K562 (cell line): ENCODE measurements around the gene ALOXE3. TPM values are rescaled to one million over a fixed set of nuclear protein-coding genes. Genes with fewer than 3 reads are reported as not detected.

Experiments used
- ATAC-seq: fragments of 200-7000 bp; cut with Tn5 transposase; 3 replicates; pipeline ENCODE4 v1.9.1; 2020; ENCODE audit warnings: moderate library complexity
- BruUV-seq: library from RNA; stranded (reverse); fragments of 400-500 nt; replicated peaks from 2 replicates; lab custom pipeline; 2021; lab: Mats Ljungman, UMichigan
- CTCF ChIA-PET: fragments of 300-600 bp; formaldehyde crosslinking; extraction: SDS; loops from one replicate; lab custom pipeline; 2021; ENCODE audit warnings: low intra/inter-chr PET ratio; lab: Yijun Ruan, JAX
- POLR2A ChIA-PET: fragments of 300-600, 350-650 bp; sonication (Branson Sonifier 250); formaldehyde crosslinking; extraction: SDS; loops from one replicate; lab custom pipeline; 2021; ENCODE audit warnings: antibody characterized with exemption, inconsistent platforms; lab: Yijun Ruan, JAX
- DNase-seq, 4 experiments: peaks; one replicate each; pipeline versions ENCODE4 v3.0.0 to v3.0.0-alpha.2; 2011 to 2018; ENCODE audit warnings: low spot score in 3 of 4, mixed read lengths in 3 of 4; ENCODE audit errors: extremely low read depth in 1 of 4
- FAIRE-seq: peaks from 2 replicates; lab custom pipeline; 2011; peaks lifted over from hg19 to GRCh38; lab: Jason Lieb, UNC
- H2AFZ ChIP-seq: 2 replicates; pipeline ENCODE4 v1.6.0; 2011; ENCODE audit warnings: low read depth, low read length, control low read depth, inconsistent platforms
- H3K27ac ChIP-seq: fragments of 200-600 bp; 3 replicates; pipeline ENCODE4 v1.8.0; 2011; ENCODE audit warnings: low read depth, mild to moderate bottlenecking, control low read depth, inconsistent platforms, low read length, moderate library complexity, mixed read lengths; ENCODE audit errors: extremely low read depth
- H3K27me3 ChIP-seq, 2 experiments: fragments of 300-600 bp in 1 of 2; 2 replicates in 1 of 2; 3 replicates in 1 of 2; pipeline versions ENCODE4 v1.6.0 to v1.8.0; 2011; ENCODE audit warnings: inconsistent platforms in 2 of 2, low read length in 2 of 2, mild to moderate bottlenecking in 1 of 2, mixed read lengths in 1 of 2, moderate library complexity in 1 of 2; ENCODE audit not compliant: control insufficient read depth in 2 of 2, insufficient read depth in 2 of 2
- H3K36me3 ChIP-seq: fragments of 300-600 bp; 3 replicates; pipeline ENCODE4 v1.8.0; 2011; ENCODE audit warnings: mild to moderate bottlenecking, low read length, inconsistent platforms; ENCODE audit not compliant: control insufficient read depth, insufficient read depth
- H3K4me1 ChIP-seq, 2 experiments: fragments of 200-600 bp in 1 of 2; replicated peaks in 1 of 2; 2 replicates in 1 of 2; 3 replicates in 1 of 2; pipeline versions ENCODE4 v1.5.1 to v1.8.0; 2011; ENCODE audit warnings: inconsistent platforms in 2 of 2, low read length in 2 of 2, mild to moderate bottlenecking in 1 of 2, mixed read lengths in 1 of 2, moderate library complexity in 1 of 2; ENCODE audit not compliant: control insufficient read depth in 2 of 2, insufficient read depth in 2 of 2
- H3K4me2 ChIP-seq: 2 replicates; pipeline ENCODE4 v1.6.1; 2011; ENCODE audit warnings: low read length, control low read depth, inconsistent platforms, mixed read lengths; ENCODE audit not compliant: insufficient read depth
- H3K4me3 ChIP-seq: fragments of 200-600 bp; sonication (generic), shearing (Covaris generic); 2 replicates; pipeline ENCODE4 v1.5.1; 2016; ENCODE audit warnings: control low read depth, inconsistent platforms
- H3K79me2 ChIP-seq: fragments of 200-600 bp; 3 replicates; pipeline ENCODE4 v1.8.0; 2011; ENCODE audit warnings: low read length, inconsistent platforms; ENCODE audit not compliant: control insufficient read depth, insufficient read depth
- H3K9ac ChIP-seq, 2 experiments: 2 replicates each; pipeline versions ENCODE4 v1.6.0 to v1.6.1; 2011; ENCODE audit warnings: low read depth in 2 of 2, low read length in 2 of 2, control low read depth in 1 of 2, inconsistent platforms in 1 of 2, mild to moderate bottlenecking in 1 of 2, mixed read lengths in 1 of 2; ENCODE audit not compliant: insufficient read depth in 1 of 2
- H3K9me1 ChIP-seq: one replicate; pipeline ENCODE4 v1.6.0; 2011; ENCODE audit warnings: inconsistent platforms, mild to moderate bottlenecking, low read length, moderate library complexity; ENCODE audit not compliant: control insufficient read depth, insufficient read depth
- H3K9me3 ChIP-seq: replicated peaks from 2 replicates; pipeline ENCODE4 v1.5.1; 2011; ENCODE audit warnings: low read depth, low read length, inconsistent platforms; ENCODE audit not compliant: control insufficient read depth, insufficient read depth
- H4K20me1 ChIP-seq: replicated peaks from 2 replicates; pipeline ENCODE4 v1.6.1; 2011; ENCODE audit warnings: low read length, inconsistent platforms, mixed read lengths; ENCODE audit not compliant: control insufficient read depth, insufficient read depth
- CHD4 ChIP-seq: fragments of 200-600 bp; sonication (generic); IDR thresholded peaks from 3 replicates; pipeline ENCODE4 v1.6.1; 2012; ENCODE audit warnings: low read depth, mild to moderate bottlenecking, mixed read lengths, low read length, inconsistent platforms; ENCODE audit not compliant: insufficient read depth, insufficient replicate concordance, poor library complexity, severe bottlenecking
- CREB1 ChIP-seq, 2 experiments: sonication (generic) in 1 of 2; formaldehyde crosslinking in 1 of 2; IDR thresholded peaks; 2 replicates each; pipeline versions ENCODE4 v1.6.1 to v1.8.0; 2012 to 2022; ENCODE audit warnings: inconsistent platforms in 1 of 2, mild to moderate bottlenecking in 1 of 2, missing genetic modification reagents in 1 of 2, moderate library complexity in 1 of 2
- E2F4 ChIP-seq: sonication (generic); formaldehyde crosslinking; IDR thresholded peaks from 2 replicates; pipeline ENCODE4 v1.8.0; 2022; ENCODE audit warnings: mild to moderate bottlenecking, low read depth, missing genetic modification reagents
- GABPB2 ChIP-seq: fragments of 250-450 bp; sonication (Bioruptor Pico); conservative IDR thresholded peaks from 2 replicates; pipeline ENCODE4 v1.5.1; 2021; ENCODE audit warnings: mild to moderate bottlenecking
- ILF3 ChIP-seq: fragments of 450-650 bp; IDR thresholded peaks from 2 replicates; pipeline ENCODE4 v1.6.1; 2018; ENCODE audit warnings: antibody characterized with exemption, mild to moderate bottlenecking, moderate library complexity, borderline replicate concordance
- KDM5B ChIP-seq: fragments of 200-600 bp; sonication (generic); IDR thresholded peaks from 2 replicates; pipeline ENCODE4 v1.6.1; 2012; ENCODE audit warnings: low read depth, mild to moderate bottlenecking, moderate library complexity, low read length, control low read depth, inconsistent platforms; ENCODE audit not compliant: insufficient replicate concordance
- LARP7 ChIP-seq: fragments of 450-650 bp; IDR thresholded peaks from 2 replicates; pipeline ENCODE4 v1.6.1; 2016
- MAFK ChIP-seq: IDR thresholded peaks from 2 replicates; pipeline ENCODE4 v1.6.1; 2011; ENCODE audit warnings: low read length, improper control_type of control experiment
- SLC30A9 ChIP-seq: fragments of 250-450 bp; sonication (Bioruptor Pico); IDR thresholded peaks from 2 replicates; pipeline ENCODE4 v1.8.0; 2022; ENCODE audit warnings: mild to moderate bottlenecking, moderate library complexity
- ZBTB8A ChIP-seq: fragments of 450-650 bp; IDR thresholded peaks from 2 replicates; pipeline ENCODE4 v1.6.1; 2018; ENCODE audit warnings: mild to moderate bottlenecking, moderate library complexity; ENCODE audit not compliant: partially characterized antibody
- ZBTB9 ChIP-seq: fragments of 450-650 bp; formaldehyde crosslinking; IDR thresholded peaks from 2 replicates; pipeline ENCODE4 v1.4.0; 2020; ENCODE audit warnings: mild to moderate bottlenecking, moderate library complexity
- ZFPM2 ChIP-seq: fragments of 250-450 bp; sonication (Bioruptor Pico); IDR thresholded peaks from 2 replicates; pipeline ENCODE4 v1.5.1; 2022; ENCODE audit warnings: mild to moderate bottlenecking
- ZFX ChIP-seq: sonication (generic); formaldehyde crosslinking; IDR thresholded peaks from 2 replicates; pipeline ENCODE4 v1.8.0; 2022; ENCODE audit warnings: mild to moderate bottlenecking, missing genetic modification reagents, moderate library complexity
- ZNF121 ChIP-seq: sonication (generic); formaldehyde crosslinking; conservative IDR thresholded peaks from 2 replicates; pipeline ENCODE4 v1.8.0; 2022; ENCODE audit warnings: missing genetic modification reagents
- ZNF583 ChIP-seq: fragments of 250-450 bp; sonication (Bioruptor Pico); IDR thresholded peaks from 2 replicates; pipeline ENCODE4 v1.4.0; 2020
- WGBS: fragments of 100-300 bp; shearing (Covaris generic); methylation state at CpG from one replicate; pipeline ENCODE4 v1.1.6; 2016; ENCODE audit warnings: low coverage, mixed read lengths; ENCODE audit not compliant: insufficient coverage; ENCODE audit errors: missing lambda C conversion rate; 5-methylcytosine and 5-hydroxymethylcytosine counted together
- in situ Hi-C: fragments of 300-500 bp; cut with MboI; formaldehyde crosslinking; loops from 4 replicates; pipeline ENCODE4 v1.15.0; 2018; ENCODE audit warnings: inconsistent platforms, mixed read lengths
- intact Hi-C: fragments of 100-400 bp; cut with micrococcal nuclease; formaldehyde crosslinking; loops from 2 replicates; pipeline ENCODE4 v1.14.2; 2022
- polyA plus RNA-seq, 8 experiments: library from polyadenylated mRNA; depleted of rRNA in 4 of 8; stranded (reverse) in 5 of 8; unstranded in 3 of 8; fragments of >200 nt; fragmentation: Nextera tagmentation in 2 of 8; fragmentation: Illumina TruSeq in 1 of 8; extraction: Ambion mirVana in 2 of 8; extraction: Trizol in 1 of 8; gene quantifications; 2 replicates each; pipeline versions ENCODE4 v1.2.1 to v1.2.3, GENCODE V29; 2011 to 2014; ENCODE audit warnings: inconsistent platforms in 1 of 8, missing spikeins in 1 of 8
- total RNA-seq, 7 experiments: library from RNA; depleted of rRNA in 6 of 7; stranded (reverse); fragments of >200 nt in 6 of 7; fragmentation: Illumina TruSeq in 2 of 7; extraction: Trizol in 2 of 7; gene quantifications; 2 replicates each; pipeline versions ENCODE4 v1.2.1 to v1.2.3, GENCODE V29; 2011 to 2021; ENCODE audit warnings: low replicate concordance in 1 of 7
- TF ChIP-seq, protein P1 (sequence below): sonication (generic); formaldehyde crosslinking; IDR thresholded peaks from 2 replicates; pipeline ENCODE4 v1.8.0; 2022; ENCODE audit warnings: mild to moderate bottlenecking, missing genetic modification reagents

Gene ALOXE3
- total and polyA plus RNA-seq, 9 of the 15 experiments (the other 6 are each of a cell fraction or from before 2014, with no cell fraction given): 0.04 TPM; not detected in 8

DNA sequence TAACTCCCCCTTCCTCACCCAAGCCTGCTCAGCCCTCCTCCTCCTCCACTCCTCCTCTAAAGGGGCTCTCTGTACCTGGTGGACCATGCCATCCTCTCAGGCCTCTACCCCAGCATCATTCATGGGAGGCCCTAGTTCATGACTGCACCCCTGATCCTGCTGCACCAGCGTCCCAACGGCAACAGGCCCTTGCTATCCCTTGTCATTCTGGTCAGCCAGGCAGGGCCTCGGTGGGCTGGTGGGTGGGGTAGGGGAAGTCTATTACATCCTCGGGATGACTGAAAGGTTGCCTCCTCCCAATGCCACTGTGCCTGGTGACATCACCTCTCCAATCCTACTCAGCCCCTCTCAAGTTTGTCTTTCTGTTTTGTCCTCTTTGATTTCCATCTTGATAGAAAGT is 50.5 kb downstream of the ALOXE3 start:
- Histone ChIP-seq H3K36me3 (no peaks in the 10 kb centered on the region), H3K9me3 (no peaks in the 10 kb centered on the region), H3K27ac (no peak overlapping the region), H3K4me2 (no peak overlapping the region), H3K4me1 (peaks cover 8 to 21% of the 10 kb centered on the region in 2 experiments; a peak in 4 of 5 replicates), H3K9me1 (no peaks in the 10 kb centered on the region), H2AFZ (no peak overlapping the region), H3K79me2 (no peaks in the 10 kb centered on the region), H3K9ac (no peak overlapping the region), H4K20me1 (no peaks in the 10 kb centered on the region), H3K4me3 (no peak overlapping the region), H3K27me3 (peaks cover 0 to 12% of the 10 kb centered on the region in 2 experiments; a peak in 1 of 5 replicates)
- in situ Hi-C loops: loop anchor here (25.0 kb wide), 2 partner anchors 719 to 919 kb away; partner anchors contain the start of gene MFSD6L
- BruUV-seq: no TSS peak
- no peak for FAIRE-seq
- POLR2A ChIA-PET: no interaction called here
- CTCF ChIA-PET: no interaction called here
- intact Hi-C loops: no loop called here
- no peak for ATAC-seq
- DNase-seq: no peak
- WGBS: 0% methylated on average over 3 of the region's 4 CpGs
- TF ChIP-seq LARP7: no peak
- TF ChIP-seq GABPB2 (CRISPR knock-in tag): no peak
- no peak for TF ChIP-seq CHD4
- no peak for TF ChIP-seq KDM5B
- no peak for TF ChIP-seq E2F4 (CRISPR knock-in tag)
- TF ChIP-seq ZNF121: no peak
- no peak for TF ChIP-seq ILF3
- TF ChIP-seq CREB1 (IDR thresholded peaks at IDR 0.05): no peak
- TF ChIP-seq CREB1 (CRISPR knock-in tag; IDR thresholded peaks at IDR 0.05): no peak
- no peak for TF ChIP-seq ZBTB9 (CRISPR knock-in tag)
- no peak for TF ChIP-seq ZFX (CRISPR knock-in tag)
- TF ChIP-seq, protein P1, sequence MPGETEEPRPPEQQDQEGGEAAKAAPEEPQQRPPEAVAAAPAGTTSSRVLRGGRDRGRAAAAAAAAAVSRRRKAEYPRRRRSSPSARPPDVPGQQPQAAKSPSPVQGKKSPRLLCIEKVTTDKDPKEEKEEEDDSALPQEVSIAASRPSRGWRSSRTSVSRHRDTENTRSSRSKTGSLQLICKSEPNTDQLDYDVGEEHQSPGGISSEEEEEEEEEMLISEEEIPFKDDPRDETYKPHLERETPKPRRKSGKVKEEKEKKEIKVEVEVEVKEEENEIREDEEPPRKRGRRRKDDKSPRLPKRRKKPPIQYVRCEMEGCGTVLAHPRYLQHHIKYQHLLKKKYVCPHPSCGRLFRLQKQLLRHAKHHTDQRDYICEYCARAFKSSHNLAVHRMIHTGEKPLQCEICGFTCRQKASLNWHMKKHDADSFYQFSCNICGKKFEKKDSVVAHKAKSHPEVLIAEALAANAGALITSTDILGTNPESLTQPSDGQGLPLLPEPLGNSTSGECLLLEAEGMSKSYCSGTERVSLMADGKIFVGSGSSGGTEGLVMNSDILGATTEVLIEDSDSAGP (CRISPR knock-in tag): no peak
- TF ChIP-seq MAFK: no peak
- TF ChIP-seq ZFPM2 (CRISPR knock-in tag): no peak
- TF ChIP-seq ZNF583 (CRISPR knock-in tag): no peak
- TF ChIP-seq SLC30A9 (CRISPR knock-in tag): no peak
- no peak for TF ChIP-seq ZBTB8A
